ENCODE results near the gene RAP1B. TPM values are rescaled to one million over a fixed set of nuclear protein-coding genes. Genes with fewer than 3 reads are reported as not detected.

RAP1B gene
- 92.7 and 129 TPM in 2 replicates for total RNA-seq (2016; rRNA removed; fragmentation: Illumina TruSeq; extraction: Trizol)
- 42.6 and 48.0 TPM in 2 replicates for total RNA-seq (2016; cell fraction: cytosol; rRNA removed; fragmentation: Illumina TruSeq; extraction: Trizol; ENCODE audit: low read depth)
- 87.1 and 128 TPM in 2 replicates for total RNA-seq (2016; cell fraction: insoluble cytoplasmic fraction; rRNA removed; fragmentation: Illumina TruSeq; extraction: Trizol)
- 96.4 and 97.6 TPM in 2 replicates for total RNA-seq (2016; cell fraction: membrane; rRNA removed; fragmentation: Illumina TruSeq; extraction: Trizol)
- 44.6 and 47.4 TPM in 2 replicates for total RNA-seq (2016; cell fraction: nucleus; rRNA removed; fragmentation: Illumina TruSeq; extraction: Trizol)
- 56.6 and 71.1 TPM in 2 replicates for polyA plus RNA-seq (2011; rRNA removed)
- polyA plus RNA-seq (2011; cell fraction: cytosol; rRNA removed): 39.2 and 62.2 TPM in 2 replicates
- 17.4 and 23.5 TPM in 2 replicates for polyA plus RNA-seq (2011; cell fraction: nucleus; rRNA removed)
- polyA plus RNA-seq (2012): 73.2 and 76.4 TPM in 2 replicates
- polyA plus RNA-seq (2016; cell fraction: cytosol; fragmentation: Illumina TruSeq; extraction: Trizol; ENCODE audit: low read depth): 45.2 and 58.6 TPM in 2 replicates
- polyA plus RNA-seq (2016; cell fraction: insoluble cytoplasmic fraction; fragmentation: Illumina TruSeq; extraction: Trizol; ENCODE audit: low read depth): 158 and 166 TPM in 2 replicates
- 84.2 and 93.1 TPM in 2 replicates for polyA plus RNA-seq (2016; cell fraction: membrane; fragmentation: Illumina TruSeq; extraction: Trizol; ENCODE audit: low read depth)
- 80.7 and 83.5 TPM in 2 replicates for polyA plus RNA-seq (2016; cell fraction: nucleus; fragmentation: Illumina TruSeq; extraction: Trizol; ENCODE audit: insufficient read depth, low read depth)
- 19.4 and 29.7 TPM in 2 replicates for polyA minus RNA-seq (2011; rRNA and poly(A)+ RNA removed; ENCODE audit: low replicate concordance)
- 45.2 and 50.6 TPM in 2 replicates for polyA minus RNA-seq (2011; cell fraction: cytosol; rRNA and poly(A)+ RNA removed)
- polyA minus RNA-seq (2011; cell fraction: nucleus; rRNA and poly(A)+ RNA removed): 43.8 and 54.3 TPM in 2 replicates
- Bru-seq, nascent RNA: percentile 91 among the genes with signal in this experiment
- BruChase-seq, experiment 1, labeled RNA remaining after a 6-hour chase: percentile 92 among the genes with signal in this experiment
- BruChase-seq, experiment 2, labeled RNA remaining after a 2-hour chase: percentile 92 among the genes with signal in this experiment
- long read RNA-seq, experiment 1, full-length matches to known transcripts: 61 of 73 reads
- long read RNA-seq, experiment 1, partial matches to known transcripts: 7 of 73 reads
- long read RNA-seq, experiment 1, other reads (novel, unspliced or antisense): 5 of 73 reads
- long read RNA-seq, experiment 2, full-length matches to known transcripts: 74 of 209 reads
- long read RNA-seq, experiment 2, partial matches to known transcripts: 112 of 209 reads
- long read RNA-seq, experiment 2, other reads (novel, unspliced or antisense): 23 of 209 reads

- Histone ChIP-seq H3K36me3 (replicated peaks in 1 of 2; ENCODE audit: control insufficient read depth in 1 of 2, insufficient read depth in 2 of 2, low read length in 2 of 2) (no peaks in the 10 kb centered on the region), H2AFZ (ENCODE audit: low read length) (peak within 1 kb of the TSS; percentile 86), H3K4me1 (ENCODE audit: insufficient read depth, low read length) (peaks cover 41% of the 10 kb centered on the region), H3K4me2 (ENCODE audit: low read depth, low read length) (peak within 1 kb of the TSS; percentile 93), H4K20me1 (ENCODE audit: insufficient read depth, low read length) (peaks cover 28% of the 10 kb centered on the region), H3K27me3 (ENCODE audit: control insufficient read depth in 1 of 2, insufficient read depth in 2 of 2, low read length in 2 of 2) (no peaks in the 10 kb centered on the region; a peak in 1 of 5 replicates), H3K9me3 (ENCODE audit: low read length) (no peaks in the 10 kb centered on the region), H3K27ac (ENCODE audit: extremely low read length, insufficient read depth, low read length) (peak within 1 kb of the TSS; percentile 87), H3K4me3 (replicated peaks in 1 of 3; ENCODE audit: insufficient read depth in 1 of 3, low read depth in 2 of 3, low read length in 3 of 3) (peak within 1 kb of the TSS; percentile 83 to 99 (median 86)), H3K79me2 (ENCODE audit: insufficient read depth, low read length) (peaks cover 43% of the 10 kb centered on the region), H3K9ac (ENCODE audit: insufficient read depth, low read depth, low read length) (peak within 1 kb of the TSS; percentile 88)
- intact Hi-C loops (cut with micrococcal nuclease; ENCODE audit: unreplicated experiment) (loop anchor here (2.0 to 5.0 kb wide), 3 partner anchors 76 to 268 kb away; partner anchors contain the start of genes MDM2 and NUP107), in situ Hi-C loops (cut with HindIII; ENCODE audit: extremely low pct_ligation_motif_present, low pct_unique_long_range_greater_than_20kb) (no loop called here)
- ChIA-PET CTCF (ENCODE audit: low intra/inter-chr PET ratio, low total read pairs) (no interaction called here), POLR2A (interaction anchor here (0.7 to 2.0 kb wide), 9 partner anchors 12 to 1341 kb away, joined by 3 to 10 read pairs (median 3); partner anchors contain the start of genes CAND1, MDM2 and SLC35E3)
- FAIRE-seq (no peak), DNase-seq (ENCODE audit: low spot score) (peak; percentile 79), ATAC-seq (peak; percentile 96)
- WGBS (ENCODE audit: low lambda C conversion rate): 4% methylated on average over 5 of the region's 84 CpGs
- no TSS peak for BruUV-seq (replicated peaks)
- TF ChIP-seq MAZ (IDR thresholded peaks at IDR 0.05; ENCODE audit: borderline replicate concordance, low read depth, low read length): peak; percentile 76; the same call in 1 of the 2 replicates
- 0 out of 2 replicates have a peak, but pooled peaks have one; percentile 34 for TF ChIP-seq MAZ (CRISPR knock-in tag; IDR thresholded peaks at IDR 0.05; ENCODE audit: low read depth)
- TF ChIP-seq ZNF781 (CRISPR knock-in tag; IDR thresholded peaks at IDR 0.05; ENCODE audit: borderline replicate concordance, not compliant biosample characterization): peak; percentile 88
- TF ChIP-seq UBTF (CRISPR knock-in tag; IDR thresholded peaks at IDR 0.05): peak; percentile 60
- peak; percentile 13; the same call in 1 of the 2 replicates for TF ChIP-seq YEATS2 (CRISPR knock-in tag; IDR thresholded peaks at IDR 0.05; ENCODE audit: borderline replicate concordance)
- no peak for TF ChIP-seq EEA1 (CRISPR knock-in tag; IDR thresholded peaks at IDR 0.05; ENCODE audit: borderline replicate concordance)
- peak; percentile 75 for TF ChIP-seq HOXA3 (CRISPR knock-in tag; IDR thresholded peaks at IDR 0.05)
- 0 out of 2 replicates have a peak, but pooled peaks have one; percentile 26 for TF ChIP-seq PHF20 (CRISPR knock-in tag; IDR thresholded peaks at IDR 0.05)
- no peak for TF ChIP-seq MYNN (CRISPR knock-in tag; IDR thresholded peaks at IDR 0.05; ENCODE audit: low read depth)
- TF ChIP-seq SPEN (CRISPR knock-in tag; IDR thresholded peaks at IDR 0.05; ENCODE audit: low read depth): peak; percentile 66
- TF ChIP-seq ZNF18 (CRISPR knock-in tag; IDR thresholded peaks at IDR 0.05; ENCODE audit: insufficient replicate concordance): peak; percentile 42
Measured at GRCh38 chr12:68610370-68611093, at the start of gene RAP1B. Gene RAP1B (plus strand): TSS chr12:68610899. CDS start chr12:68648725, 37,826 bp downstream.

Measured in HepG2 (cell line).